Smooth muscle cell (in vitro differentiated cells): ENCODE results near the gene PKD2L2. TPM values are rescaled to one million over a fixed set of nuclear protein-coding genes. Genes with fewer than 3 reads are reported as not detected.

ENCODE experiments used
- DNase-seq: peaks from one replicate; lab custom pipeline; 2025; ENCODE audit not compliant: unreplicated experiment; lab: John Stamatoyannopoulos, UW
- H2AFZ ChIP-seq: fragments of 200-600 bp; sonication (generic); 2 replicates; pipeline ENCODE4 v1.6.0; 2016; ENCODE audit warnings: antibody characterized with exemption, low read depth, mild to moderate bottlenecking
- H3F3A ChIP-seq: fragments of 200-600 bp; sonication (generic); 2 replicates; pipeline ENCODE4 v1.6.0; 2017; ENCODE audit warnings: antibody characterized with exemption, low read depth
- H3K27ac ChIP-seq: fragments of 200-600 bp; sonication (generic); 2 replicates; pipeline ENCODE4 v1.5.1; 2016; ENCODE audit warnings: low read depth, mild to moderate bottlenecking
- H3K27me3 ChIP-seq: fragments of 200-600 bp; sonication (generic); 2 replicates; pipeline ENCODE4 v1.6.1; 2016; ENCODE audit warnings: low read depth, mild to moderate bottlenecking
- H3K36me3 ChIP-seq: fragments of 200-600 bp; sonication (generic); 2 replicates; pipeline ENCODE4 v1.5.1; 2016; ENCODE audit warnings: low read depth
- H3K4me1 ChIP-seq: fragments of 200-600 bp; sonication (generic); 2 replicates; pipeline ENCODE4 v1.5.1; 2016; ENCODE audit warnings: low read depth
- H3K4me2 ChIP-seq: fragments of 200-600 bp; sonication (generic); 2 replicates; pipeline ENCODE4 v1.6.0; 2016; ENCODE audit warnings: mild to moderate bottlenecking
- H3K4me3 ChIP-seq: fragments of 200-600 bp; sonication (generic); 2 replicates; pipeline ENCODE4 v1.5.1; 2016; ENCODE audit warnings: mild to moderate bottlenecking
- H3K79me2 ChIP-seq: fragments of 200-600 bp; sonication (generic); 2 replicates; pipeline ENCODE4 v1.6.0; 2016; ENCODE audit warnings: low read depth, mild to moderate bottlenecking
- H3K9ac ChIP-seq: fragments of 200-600 bp; sonication (generic); 2 replicates; pipeline ENCODE4 v1.6.0; 2016; ENCODE audit warnings: low read depth
- H3K9me3 ChIP-seq: fragments of 200-600 bp; sonication (generic); replicated peaks from 2 replicates; pipeline ENCODE4 v1.5.1; 2016; ENCODE audit warnings: low read depth
- H4K20me1 ChIP-seq: fragments of 200-600 bp; sonication (generic); 2 replicates; pipeline ENCODE4 v1.6.0; 2016; ENCODE audit warnings: low read depth
- CTCF ChIP-seq: fragments of 200-600 bp; sonication (generic); IDR thresholded peaks from 2 replicates; pipeline ENCODE4 v1.5.1; 2017; ENCODE audit warnings: borderline replicate concordance, mild to moderate bottlenecking, antibody characterized with exemption; ENCODE audit not compliant: insufficient read depth, poor library complexity, severe bottlenecking
- WGBS: methylation state at CpG from one replicate; pipeline ENCODE4 v1.1.7; 2016; ENCODE audit warnings: low lambda C conversion rate; 5-methylcytosine and 5-hydroxymethylcytosine counted together
- polyA plus RNA-seq: library from polyadenylated mRNA; unstranded; fragments of >200 nt; fragmentation: Nextera tagmentation; extraction: Ambion mirVana; gene quantifications from 2 replicates; pipeline ENCODE4 v1.2.1, GENCODE V29; 2016
- total RNA-seq: library from RNA; depleted of rRNA; stranded (reverse); fragments of >200 nt; gene quantifications from 2 replicates; pipeline ENCODE4 v1.2.3, GENCODE V29; 2014

PKD2L2 gene
- total and polyA plus RNA-seq, 2 experiments from 2014 or later, result 0.19 TPM; not detected in 1

GRCh38 chr5:137901011-137901817 is 12.0 kb downstream of the PKD2L2 start:
- H3K4me1 ChIP-seq, result no peaks in the 10 kb centered on the region
- no peaks in the 10 kb centered on the region for H3K36me3 ChIP-seq
- no peak overlapping the region for H3K9ac ChIP-seq
- H3K27me3 ChIP-seq, result no peaks in the 10 kb centered on the region
- no peaks in the 10 kb centered on the region for H3K79me2 ChIP-seq
- no peak overlapping the region for H3K27ac ChIP-seq
- 87% methylated on average over 5 of the region's 5 CpGs for WGBS
- H3K9me3 ChIP-seq, result no peaks in the 10 kb centered on the region
- no peak overlapping the region for H3K4me2 ChIP-seq
- no peak overlapping the region for H2AFZ ChIP-seq
- no peak for TF ChIP-seq CTCF
- no peaks in the 10 kb centered on the region for H4K20me1 ChIP-seq
- DNase-seq, result no peak
- no peaks in the 10 kb centered on the region for H3F3A ChIP-seq
- H3K4me3 ChIP-seq, result no peak overlapping the region

- TF ChIP-seq CTCF, result no peak
- no peak overlapping the region for H3K9ac ChIP-seq
- no peaks in the 10 kb centered on the region for H3K79me2 ChIP-seq
- no peak overlapping the region for H3K27ac ChIP-seq
- no peak overlapping the region for H2AFZ ChIP-seq
- no peaks in the 10 kb centered on the region for H3K9me3 ChIP-seq
- no peaks in the 10 kb centered on the region for H3F3A ChIP-seq
- no peaks in the 10 kb centered on the region for H3K27me3 ChIP-seq
- H3K36me3 ChIP-seq, result no peaks in the 10 kb centered on the region
- H3K4me1 ChIP-seq, result no peaks in the 10 kb centered on the region
- WGBS, result 93% methylated on average over 1 of the region's 1 CpG
- no peaks in the 10 kb centered on the region for H4K20me1 ChIP-seq
- no peak overlapping the region for H3K4me2 ChIP-seq
- H3K4me3 ChIP-seq, result no peak overlapping the region
- DNase-seq, result no peak
Measured at GRCh38 chr5:137902408-137903133, 13.3 kb downstream of the PKD2L2 start.

GRCh38 chr5:137914758-137915157 is 25.5 kb downstream of the PKD2L2 start:
- TF ChIP-seq CTCF, result no peak
- H3K27ac ChIP-seq, result no peak overlapping the region
- H3K4me1 ChIP-seq, result no peaks in the 10 kb centered on the region
- no peak overlapping the region for H3K4me2 ChIP-seq
- H3K9me3 ChIP-seq, result no peaks in the 10 kb centered on the region
- H3F3A ChIP-seq, result no peaks in the 10 kb centered on the region
- DNase-seq, result no peak
- H3K36me3 ChIP-seq, result no peaks in the 10 kb centered on the region
- 88% methylated on average over 2 of the region's 2 CpGs for WGBS
- H3K79me2 ChIP-seq, result no peaks in the 10 kb centered on the region
- no peaks in the 10 kb centered on the region for H3K27me3 ChIP-seq
- no peak overlapping the region for H2AFZ ChIP-seq
- no peak overlapping the region for H3K9ac ChIP-seq
- no peak overlapping the region for H3K4me3 ChIP-seq
- no peaks in the 10 kb centered on the region for H4K20me1 ChIP-seq
